ENCODE data around the gene HHIPL2.
"Not testable (repeated sequence)": the region's sequence is repeated elsewhere in the genome, so short reads cannot be mapped to it uniquely, and the experiment has no call there.

The HHIPL2 gene

DNA sequence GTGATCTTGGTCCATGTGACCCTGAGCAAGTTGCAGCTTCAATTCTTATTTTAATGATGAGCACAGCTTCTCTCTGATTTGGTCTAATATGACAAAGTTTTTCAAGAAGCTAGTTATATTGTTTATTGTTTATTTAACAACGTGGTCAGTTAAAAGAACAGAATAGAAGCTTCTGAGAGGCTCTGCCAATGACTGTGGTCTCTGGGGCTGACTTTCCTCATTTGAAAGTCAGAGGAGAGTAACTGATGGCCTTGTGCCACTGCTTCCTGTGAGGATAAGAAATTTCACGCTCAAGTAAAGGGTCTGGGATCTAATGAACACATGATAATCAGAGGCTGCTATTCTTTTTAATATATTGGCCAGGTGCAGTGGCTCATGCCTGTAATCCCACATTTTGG lies 7.3 kb downstream of the HHIPL2 start:
- DNase-seq (ENCODE audit: low read depth in 4 of 4, low spot score in 1 of 4): no peak

DNA sequence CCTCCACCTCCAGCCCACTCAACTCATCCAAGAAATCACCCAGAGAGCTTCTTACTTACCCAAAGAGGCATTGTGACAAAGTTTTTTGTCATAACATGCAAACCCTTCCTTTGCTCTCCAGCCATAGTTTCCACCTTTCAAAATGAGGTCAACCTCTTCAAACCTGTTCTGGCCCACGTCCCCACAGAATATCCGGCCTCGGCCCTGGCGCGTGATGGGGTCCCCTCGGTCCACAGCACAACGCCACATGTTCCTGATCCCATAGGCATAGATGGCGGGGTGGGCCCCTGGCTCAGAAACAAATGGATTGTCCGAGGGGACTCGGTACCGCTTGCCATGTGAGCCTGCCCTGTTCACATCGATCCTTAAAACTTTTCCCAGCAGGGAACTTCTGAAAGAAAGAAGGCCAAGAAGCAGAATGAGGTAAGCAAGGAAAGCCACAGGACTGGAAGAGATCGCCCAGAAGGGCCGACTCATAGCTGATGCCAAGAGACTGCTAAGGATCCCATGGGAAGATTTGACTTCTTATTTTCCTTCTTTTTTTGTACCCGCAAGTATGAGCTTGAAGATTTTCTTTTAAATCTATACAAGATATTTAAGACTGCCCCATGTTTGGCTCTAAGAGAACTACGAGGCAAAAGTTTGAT lies 7.8 kb downstream of the HHIPL2 start:
- no peak for DNase-seq (ENCODE audit: low read depth in 4 of 4, low spot score in 1 of 4)

DNA sequence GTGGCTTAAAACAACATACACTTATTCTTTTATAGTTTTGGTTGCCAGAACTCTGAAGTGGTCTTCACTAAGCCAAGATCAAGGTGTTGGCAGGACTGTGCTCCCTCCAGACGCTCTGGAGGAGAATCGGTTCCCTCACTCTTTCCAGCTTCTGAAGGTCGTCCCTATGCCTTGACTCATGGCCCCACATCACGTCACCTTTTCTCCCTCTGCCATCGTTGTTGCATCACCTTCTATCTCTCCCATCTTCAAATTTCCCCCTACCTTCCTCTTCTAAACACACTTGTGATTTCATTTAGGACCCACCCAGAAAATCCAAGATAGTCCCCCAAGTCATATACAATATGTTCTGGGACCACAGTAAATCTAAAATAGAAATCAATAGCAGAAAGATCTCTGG lies 12.4 kb downstream of the HHIPL2 start:
- no peak for DNase-seq (ENCODE audit: low read depth in 4 of 4, low spot score in 1 of 4)

DNA sequence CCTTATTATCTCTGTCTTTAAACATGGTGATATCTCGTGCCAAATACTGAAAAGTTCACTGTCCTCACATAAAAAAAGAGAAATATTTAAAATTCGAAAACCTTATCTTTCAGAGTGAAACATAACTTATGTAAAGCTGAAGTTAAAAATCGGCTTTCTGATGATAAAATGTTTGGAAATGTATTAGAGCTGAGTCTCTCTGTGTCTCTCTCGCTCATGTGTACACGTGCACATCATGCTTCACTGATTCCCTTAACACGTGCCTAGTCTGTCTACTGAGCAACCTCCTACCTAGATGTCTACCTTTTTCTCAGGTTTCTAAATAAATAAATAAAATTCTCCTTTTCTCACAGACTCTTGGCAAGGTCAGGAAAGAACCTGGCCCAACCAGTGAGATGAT lies 17.1 kb downstream of the HHIPL2 start:
- DNase-seq (ENCODE audit: low read depth in 4 of 4, low spot score in 1 of 4): no peak

DNA sequence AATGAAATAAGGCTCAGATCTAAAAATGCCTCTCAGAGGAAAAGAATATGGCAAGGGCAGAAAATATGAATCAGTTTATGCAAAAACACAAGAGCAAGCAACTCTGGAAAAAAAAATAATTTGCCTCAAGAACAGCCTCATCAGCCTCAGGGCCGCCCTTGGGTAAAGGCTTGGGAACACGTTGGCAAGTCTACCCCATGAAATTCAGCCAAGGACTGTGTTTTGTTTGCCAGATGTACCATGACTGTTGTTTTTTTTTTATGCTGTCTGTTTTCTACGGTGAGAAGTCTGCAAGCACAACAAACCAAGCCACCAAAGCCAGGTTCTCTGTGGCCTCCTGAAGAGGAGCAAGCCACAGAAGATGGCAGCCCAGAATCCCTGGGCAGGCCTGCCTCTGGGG lies 18.0 kb downstream of the HHIPL2 start:
- no peak for DNase-seq (ENCODE audit: low read depth in 4 of 4, low spot score in 1 of 4)

DNA sequence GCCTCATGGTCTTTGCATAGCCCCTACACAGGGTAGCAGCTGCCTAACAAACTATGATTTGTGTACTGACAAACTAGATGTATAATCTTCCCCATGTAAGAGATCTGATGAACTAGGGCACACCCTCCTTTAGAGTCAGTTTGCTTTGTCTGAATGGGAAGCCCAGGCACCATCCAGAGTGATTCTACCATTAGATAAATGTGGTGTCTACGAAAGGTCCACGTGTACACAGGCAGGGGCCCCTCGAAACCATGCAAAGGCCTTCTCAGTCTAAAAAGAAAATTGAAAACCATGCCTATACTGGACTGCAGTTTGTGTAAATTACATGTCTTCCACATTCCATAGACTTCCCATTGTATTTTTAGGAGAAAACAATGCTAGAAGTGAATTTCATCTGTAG lies 18.7 kb downstream of the HHIPL2 start:
- no peak for DNase-seq (ENCODE audit: low read depth in 4 of 4, low spot score in 1 of 4)

DNA sequence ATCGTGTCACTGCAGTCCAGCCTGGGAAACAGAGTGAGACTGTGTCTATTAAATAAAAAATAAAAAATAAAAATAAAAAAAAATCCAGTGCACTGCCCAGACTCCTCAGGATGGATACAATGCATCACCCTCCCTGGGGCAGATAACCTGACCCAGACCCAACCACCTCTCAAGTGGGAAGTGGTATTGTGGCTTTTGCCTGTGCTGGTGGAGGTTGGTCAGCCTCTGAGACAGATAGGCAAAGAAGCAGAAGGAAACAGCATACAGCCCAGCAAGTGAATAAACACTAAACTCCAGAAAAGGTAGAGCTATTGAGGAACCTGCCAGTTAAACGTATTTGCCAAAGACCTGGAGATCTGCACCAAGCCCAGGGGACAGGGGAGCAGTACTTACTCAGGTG lies 22.0 kb downstream of the HHIPL2 start:
- DNase-seq (ENCODE audit: low read depth in 4 of 4, low spot score in 1 of 4): no peak

DNA sequence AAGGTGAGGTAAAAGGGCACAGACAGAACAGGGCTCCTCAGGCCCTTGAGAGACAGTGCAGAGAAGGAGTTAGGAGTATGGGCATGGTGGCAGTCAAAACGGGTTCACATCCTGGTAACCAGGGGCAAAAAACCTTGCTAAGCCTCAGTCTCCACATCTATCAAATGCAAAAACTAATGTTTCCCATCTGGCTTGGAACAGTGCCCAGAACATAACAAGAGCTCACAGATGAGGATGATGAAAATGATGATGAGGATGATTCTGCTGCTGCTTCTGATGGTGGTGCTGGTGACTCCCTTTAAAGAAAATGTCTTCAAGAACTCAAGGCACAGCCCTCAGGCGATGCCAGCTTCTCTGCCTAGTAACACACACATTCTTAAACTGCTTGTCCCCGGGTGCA lies 24.1 kb downstream of the HHIPL2 start:
- DNase-seq (ENCODE audit: low read depth in 4 of 4, low spot score in 1 of 4): no peak

DNA sequence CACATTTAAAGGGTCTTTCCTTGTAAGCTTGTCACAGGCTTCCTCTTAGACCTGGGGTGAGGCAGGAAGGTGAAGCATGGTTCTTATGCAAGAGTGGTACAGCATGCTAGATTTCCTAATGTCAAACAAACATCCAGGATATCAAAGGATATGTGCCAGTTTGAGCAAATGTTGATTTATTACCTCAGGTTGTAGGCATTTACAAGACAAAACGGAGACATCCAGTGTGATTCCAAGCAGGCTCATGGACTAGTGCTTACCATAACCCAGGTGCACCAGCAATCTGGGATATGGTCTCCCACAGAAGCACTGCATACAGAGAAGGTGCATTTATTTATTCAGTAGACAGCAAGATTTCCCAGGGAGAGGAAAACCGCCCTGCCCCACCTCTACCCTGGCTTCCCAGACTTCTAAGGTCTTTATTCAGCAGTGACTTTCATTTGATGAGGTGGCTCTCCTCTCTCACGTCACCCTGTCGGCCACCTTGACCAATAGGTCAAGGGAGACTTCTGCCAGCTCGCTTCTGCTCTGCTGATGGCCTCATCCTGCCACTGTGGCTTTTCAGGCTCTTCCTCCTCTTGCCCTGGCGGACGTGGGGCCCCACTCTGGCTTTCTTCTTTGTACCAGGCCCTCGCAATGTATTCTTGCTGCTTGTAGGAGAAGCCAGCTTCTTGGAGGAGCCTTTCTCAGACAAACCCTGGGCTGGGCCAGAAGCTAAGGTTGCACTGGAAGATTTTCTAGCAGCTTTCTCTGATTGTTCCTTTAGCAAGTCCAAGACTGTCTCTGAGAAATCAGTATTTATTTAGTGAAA lies 25.6 kb downstream of the HHIPL2 start:
- no peak for DNase-seq (ENCODE audit: low read depth in 4 of 4, low spot score in 1 of 4)

DNA sequence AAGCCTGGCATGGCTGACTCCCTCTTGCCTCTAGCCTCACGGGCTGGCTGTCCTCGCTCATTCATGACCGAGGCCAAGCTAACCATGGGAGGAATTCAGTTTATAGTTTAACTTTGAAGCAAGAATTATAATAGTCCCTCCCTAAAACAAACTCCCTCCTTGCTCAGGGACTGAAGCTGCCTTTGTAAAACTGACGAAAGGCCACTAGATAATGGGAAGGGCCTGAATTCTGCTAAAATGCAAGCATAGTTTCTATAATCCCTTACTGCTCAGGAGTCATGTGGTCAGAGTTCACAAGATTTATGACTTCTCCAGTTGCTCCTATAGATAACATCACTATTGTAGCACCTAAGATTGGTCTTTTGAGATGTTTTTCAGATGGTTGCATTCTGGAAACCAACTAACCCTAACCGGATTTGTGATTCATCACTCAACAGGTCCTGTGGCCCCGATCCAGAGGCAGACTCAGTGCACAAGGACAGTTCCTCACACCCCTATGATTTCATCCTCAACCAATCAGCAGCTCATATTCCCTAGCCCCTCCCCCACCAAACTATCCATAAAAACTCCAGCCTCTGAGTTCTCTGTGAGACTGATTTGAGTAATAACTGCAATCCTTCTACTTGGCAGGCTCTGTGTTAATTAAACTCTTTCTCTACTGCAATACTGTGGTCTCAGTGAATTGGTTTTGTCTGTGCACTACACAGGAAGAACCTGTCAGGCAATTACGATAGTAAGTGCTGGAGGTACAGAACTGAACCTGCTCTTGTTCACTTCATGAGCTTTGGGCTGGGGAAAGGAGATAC lies 26.4 kb downstream of the HHIPL2 start:
- no peak for DNase-seq (ENCODE audit: low read depth in 4 of 4, low spot score in 1 of 4)

DNA sequence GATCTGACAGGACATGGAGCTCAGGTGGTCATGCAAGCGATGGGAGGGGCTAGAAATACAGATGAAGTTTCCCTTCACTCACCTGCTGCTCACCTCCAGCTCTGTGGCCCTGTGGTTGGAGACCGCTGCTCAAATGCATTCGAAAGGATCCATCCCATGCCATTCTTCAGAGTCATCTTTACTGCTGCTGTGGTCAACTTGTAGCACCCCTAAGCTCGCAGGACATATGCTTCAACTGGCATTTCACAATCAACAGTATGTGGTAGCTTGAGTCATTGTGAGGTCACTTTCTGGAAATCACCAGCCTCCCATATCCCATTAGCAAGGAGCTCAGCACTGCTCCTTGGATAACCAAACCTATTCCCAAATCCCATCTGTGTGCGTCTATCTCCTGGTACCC lies 58.4 kb downstream of the HHIPL2 start:
- not testable (repeated sequence) for DNase-seq (ENCODE audit: low read depth in 4 of 4, low spot score in 1 of 4)

DNA sequence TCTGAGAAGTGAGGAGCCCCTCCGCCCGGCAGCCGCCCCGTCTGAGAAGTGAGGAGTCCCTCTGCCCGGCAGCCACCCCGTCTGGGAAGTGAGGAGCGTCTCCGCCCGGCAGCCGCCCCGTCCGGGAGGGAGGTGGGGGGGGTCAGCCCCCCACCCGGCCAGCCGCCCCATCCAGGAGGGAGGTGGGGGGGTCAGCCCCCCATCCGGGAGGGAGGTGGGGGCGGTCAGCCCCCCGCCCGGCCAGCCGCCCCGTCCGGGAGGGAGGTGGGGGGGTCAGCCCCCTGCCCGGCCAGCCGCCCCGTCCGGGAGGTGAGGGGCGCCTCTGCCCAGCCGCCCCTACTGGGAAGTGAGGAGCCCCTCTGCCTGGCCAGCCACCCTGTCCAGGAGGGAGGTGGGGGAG lies 60.1 kb downstream of the HHIPL2 start:
- DNase-seq (ENCODE audit: low read depth in 4 of 4, low spot score in 1 of 4): not testable (repeated sequence)

DNA sequence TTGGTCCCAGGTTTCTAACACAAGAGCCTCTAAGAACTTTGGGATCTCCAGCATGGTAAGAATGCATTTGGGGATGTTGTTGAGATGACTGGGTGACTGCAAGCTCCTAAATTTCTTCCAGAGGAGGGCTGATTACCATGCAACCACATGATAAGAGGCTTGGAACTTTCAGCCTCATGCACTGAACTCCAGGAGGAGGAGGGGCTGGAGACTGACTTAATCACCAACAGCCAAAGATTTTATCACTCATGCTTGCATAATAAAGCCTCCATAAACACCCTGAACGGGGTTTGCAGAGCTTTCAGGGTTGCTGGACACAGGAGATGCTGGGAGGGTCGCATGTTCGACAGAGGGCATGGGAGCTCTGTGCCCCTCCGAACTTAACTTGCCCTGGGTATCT lies 63.9 kb downstream of the HHIPL2 start:
- not testable (repeated sequence) for DNase-seq (ENCODE audit: low read depth in 4 of 4, low spot score in 1 of 4)

DNA sequence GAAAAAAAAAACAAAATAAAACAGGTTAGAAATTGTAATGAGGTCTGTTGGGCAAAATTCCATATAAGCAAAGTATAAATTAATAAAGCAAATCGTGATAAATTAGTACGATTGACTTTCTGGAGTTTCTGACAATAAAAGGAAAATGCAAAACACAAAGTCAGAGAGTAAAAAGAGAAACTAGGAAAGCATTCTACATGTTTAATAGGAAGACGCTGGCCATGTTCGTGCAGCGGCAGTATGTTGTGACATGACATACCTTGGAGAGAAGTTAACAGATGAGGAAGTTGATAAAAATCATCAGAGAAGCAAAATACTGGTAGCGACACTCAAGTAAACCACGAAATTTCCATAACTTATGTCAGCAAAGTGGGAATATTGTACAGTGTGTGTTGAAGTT lies 68.3 kb downstream of the HHIPL2 start:
- not testable (repeated sequence) for DNase-seq (ENCODE audit: low read depth in 4 of 4, low spot score in 1 of 4)

DNA sequence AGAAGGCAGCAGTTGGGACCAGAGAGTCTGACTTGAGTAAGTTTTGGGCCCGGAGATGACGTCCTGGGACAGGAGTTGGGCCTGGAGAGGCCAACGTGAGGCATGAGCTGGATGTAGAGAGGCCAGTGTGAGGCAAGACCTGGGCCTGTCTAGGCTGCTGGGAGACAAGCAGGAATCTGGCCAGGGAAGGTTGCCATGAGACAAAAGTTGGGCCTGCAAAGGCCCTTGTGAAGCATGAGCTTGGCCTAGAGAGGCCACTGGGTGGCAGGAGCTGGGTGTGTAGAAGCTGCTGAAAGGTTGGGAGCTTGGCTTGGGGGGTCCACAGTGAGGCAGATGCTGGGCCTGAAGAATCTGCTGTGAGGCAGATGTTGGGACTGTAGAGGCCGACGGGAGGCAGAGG lies 71.5 kb downstream of the HHIPL2 start:
- DNase-seq (ENCODE audit: low read depth in 4 of 4, low spot score in 1 of 4): not testable (repeated sequence)

DNA sequence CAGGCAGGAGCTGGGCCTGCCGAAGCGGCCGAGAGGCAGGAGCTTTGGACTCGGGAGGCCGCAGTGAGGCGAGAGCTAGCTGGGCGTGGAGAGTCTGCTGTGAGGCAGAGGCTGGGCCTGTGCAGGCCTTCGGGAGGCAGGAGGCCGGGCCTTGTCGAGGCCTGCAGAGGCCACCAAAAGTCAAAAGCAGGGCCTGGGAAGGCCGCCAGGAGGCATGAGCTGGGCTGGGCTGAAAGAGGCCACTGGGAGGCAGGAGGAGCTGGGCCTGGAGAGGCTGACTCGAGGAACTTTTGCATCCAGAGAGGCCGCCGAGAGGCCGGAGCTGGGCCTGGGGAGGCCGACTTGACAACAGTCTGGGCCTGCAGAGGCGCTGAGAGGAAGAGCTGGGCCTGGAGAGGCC lies 74.2 kb downstream of the HHIPL2 start:
- not testable (repeated sequence) for DNase-seq (ENCODE audit: low read depth in 4 of 4, low spot score in 1 of 4)

DNA sequence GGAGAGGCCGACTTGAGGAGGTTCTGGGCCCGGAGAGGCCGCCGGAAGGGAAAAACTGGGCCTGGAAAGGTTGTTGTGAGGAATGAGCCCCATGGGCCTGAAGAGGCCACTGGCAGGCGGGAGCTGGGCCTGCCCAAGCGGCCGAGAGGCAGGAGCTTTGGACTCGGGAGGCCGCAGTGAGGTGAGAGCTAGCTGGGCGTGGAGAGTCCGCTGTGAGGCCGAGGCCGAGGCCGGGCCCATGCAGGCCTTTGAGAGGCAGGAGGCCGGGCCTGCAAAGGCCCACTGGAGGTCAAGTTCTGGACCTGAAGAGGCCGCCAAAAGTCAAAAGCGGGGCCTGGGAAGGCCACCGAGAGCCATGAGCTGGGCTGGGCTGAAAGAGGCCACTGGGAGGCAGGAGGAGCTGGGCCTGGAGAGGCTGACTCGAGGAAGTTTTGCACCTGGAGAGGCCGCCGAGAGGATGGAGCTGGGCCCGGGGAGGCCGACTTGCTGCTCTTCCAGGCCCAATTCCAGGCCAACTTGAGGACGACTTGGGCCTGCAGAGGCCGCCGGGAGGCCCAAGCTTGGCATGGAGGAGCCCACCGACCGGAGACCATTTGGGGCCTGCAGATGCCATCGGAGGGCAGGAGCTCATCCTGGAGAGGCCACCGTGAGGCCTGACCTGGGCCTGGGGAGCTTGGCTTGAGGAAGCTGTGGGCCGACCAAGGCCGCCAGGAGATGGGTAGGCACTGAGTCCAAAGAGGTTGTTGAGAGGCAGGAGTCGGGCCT lies 74.9 kb downstream of the HHIPL2 start:
- DNase-seq (ENCODE audit: low read depth in 4 of 4, low spot score in 1 of 4): not testable (repeated sequence)

All from stimulated activated CD4-positive, alpha-beta T cell treated with anti-CD3 and anti-CD28 coated beads, Interleukin-1b, Interleukin-23, amount 100 ng/mL, for 24 hours (primary cell).